K562 (cell line): ENCODE data around the gene DNM1. TPM values are rescaled to one million over a fixed set of nuclear protein-coding genes. Genes with fewer than 3 reads are reported as not detected.

Experiments
- BHLHE40 ChIP-seq: IDR thresholded peaks from 2 replicates; pipeline ENCODE4 v1.6.1; 2011; ENCODE audit warnings: low read length, improper control_type of control experiment
- EP300 ChIP-seq: IDR thresholded peaks from 2 replicates; pipeline ENCODE4 v1.6.1; 2012; ENCODE audit warnings: low read length, improper control_type of control experiment
- ESRRA ChIP-seq: fragments of 450-650 bp; IDR thresholded peaks from 2 replicates; pipeline ENCODE4 v1.6.1; 2014; ENCODE audit warnings: low read depth, mild to moderate bottlenecking, moderate library complexity, borderline replicate concordance
- HCFC1 ChIP-seq: IDR thresholded peaks from 2 replicates; pipeline ENCODE4 v1.6.1; 2012; ENCODE audit warnings: low read depth, low read length, improper control_type of control experiment
- HDAC2 ChIP-seq: fragments of 450-650 bp; IDR thresholded peaks from 2 replicates; pipeline ENCODE4 v1.6.1; 2016; ENCODE audit warnings: mild to moderate bottlenecking
- ILF3 ChIP-seq: fragments of 450-650 bp; IDR thresholded peaks from 2 replicates; pipeline ENCODE4 v1.6.1; 2018; ENCODE audit warnings: antibody characterized with exemption, mild to moderate bottlenecking, moderate library complexity, borderline replicate concordance
- JUN ChIP-seq, 2 experiments: sonication (generic) in 1 of 2; formaldehyde crosslinking in 1 of 2; IDR thresholded peaks; 2 replicates each; pipeline versions ENCODE4 v1.6.1 to v1.8.0; 2012 to 2022; ENCODE audit warnings: borderline replicate concordance in 2 of 2, mild to moderate bottlenecking in 2 of 2, improper control_type of control experiment in 1 of 2, low read depth in 1 of 2, low read length in 1 of 2, missing genetic modification reagents in 1 of 2
- KLF1 ChIP-seq: fragments of 450-650 bp; IDR thresholded peaks from 2 replicates; pipeline ENCODE4 v1.6.1; 2016; ENCODE audit warnings: missing genetic modification characterization, missing compliant biosample characterization
- MEF2A ChIP-seq: IDR thresholded peaks from 2 replicates; pipeline ENCODE4 v1.6.1; 2011; ENCODE audit warnings: low read depth, mild to moderate bottlenecking, low read length, moderate library complexity; ENCODE audit not compliant: control insufficient read depth
- MTA1 ChIP-seq: fragments of 450-650 bp; IDR thresholded peaks from 2 replicates; pipeline ENCODE4 v1.6.1; 2017; ENCODE audit warnings: borderline replicate concordance
- NR2C2 ChIP-seq, 2 experiments: fragments of 200-800 bp in 1 of 2; sonication (Bioruptor generic) in 1 of 2; sonication (generic) in 1 of 2; formaldehyde crosslinking in 1 of 2; IDR thresholded peaks; 2 replicates each; pipeline versions ENCODE4 v1.6.1 to v1.8.0; 2016 to 2022; ENCODE audit warnings: mild to moderate bottlenecking in 1 of 2, missing compliant biosample characterization in 1 of 2, missing genetic modification characterization in 1 of 2, missing genetic modification reagents in 1 of 2
- PCBP1 ChIP-seq: fragments of 200-400 bp; formaldehyde crosslinking; IDR thresholded peaks from 2 replicates; pipeline ENCODE4 v1.6.1; 2018; ENCODE audit warnings: mild to moderate bottlenecking, low read depth, low read length; ENCODE audit not compliant: poor library complexity, severe bottlenecking
- RBBP5 ChIP-seq: fragments of 200-600 bp; sonication (generic); IDR thresholded peaks from 2 replicates; pipeline ENCODE4 v1.6.1; 2012; ENCODE audit warnings: borderline replicate concordance, mild to moderate bottlenecking, low read length, control low read depth, inconsistent platforms; ENCODE audit not compliant: insufficient read depth, poor library complexity, severe bottlenecking
- SP2 ChIP-seq: IDR thresholded peaks from 2 replicates; pipeline ENCODE4 v1.6.1; 2011; ENCODE audit warnings: mild to moderate bottlenecking, low read depth, low read length, moderate library complexity; ENCODE audit not compliant: poor library complexity, severe bottlenecking; ENCODE audit errors: extremely low read depth
- SUPT5H ChIP-seq: fragments of 450-650 bp; IDR thresholded peaks from 2 replicates; pipeline ENCODE4 v1.6.1; 2016
- TBP ChIP-seq: optimal IDR thresholded peaks from 2 replicates; pipeline ENCODE3; 2011; ENCODE audit warnings: low read depth, low read length, improper control_type of control experiment
- ZBED1 ChIP-seq: IDR thresholded peaks from 2 replicates; pipeline ENCODE4 v1.6.1; 2014
- ZNF12 ChIP-seq: sonication (generic); formaldehyde crosslinking; IDR thresholded peaks from 2 replicates; pipeline ENCODE4 v1.4.0; 2020; ENCODE audit warnings: mild to moderate bottlenecking, missing genetic modification reagents
- ZNF134 ChIP-seq: fragments of 250-450 bp; sonication (Bioruptor Pico); conservative IDR thresholded peaks from 2 replicates; pipeline ENCODE4 v1.4.0; 2020
- ZNF384 ChIP-seq: IDR thresholded peaks from 2 replicates; pipeline ENCODE4 v1.6.1; 2012; ENCODE audit warnings: low read depth, low read length, improper control_type of control experiment
- polyA plus RNA-seq, 8 experiments: library from polyadenylated mRNA; depleted of rRNA in 4 of 8; stranded (reverse) in 5 of 8; unstranded in 3 of 8; fragments of >200 nt; fragmentation: Nextera tagmentation in 2 of 8; fragmentation: Illumina TruSeq in 1 of 8; extraction: Ambion mirVana in 2 of 8; extraction: Trizol in 1 of 8; gene quantifications; 2 replicates each; pipeline versions ENCODE4 v1.2.1 to v1.2.3, GENCODE V29; 2011 to 2014; ENCODE audit warnings: inconsistent platforms in 1 of 8, missing spikeins in 1 of 8
- total RNA-seq, 7 experiments: library from RNA; depleted of rRNA in 6 of 7; stranded (reverse); fragments of >200 nt in 6 of 7; fragmentation: Illumina TruSeq in 2 of 7; extraction: Trizol in 2 of 7; gene quantifications; 2 replicates each; pipeline versions ENCODE4 v1.2.1 to v1.2.3, GENCODE V29; 2011 to 2021; ENCODE audit warnings: low replicate concordance in 1 of 7
- TF ChIP-seq, protein P1 (sequence below): fragments of 250-450 bp; sonication (Bioruptor Pico); IDR thresholded peaks from 2 replicates; pipeline ENCODE4 v1.8.0; 2022; ENCODE audit warnings: moderate library complexity, mild to moderate bottlenecking, inconsistent platforms
- TF ChIP-seq, protein P2 (sequence below): fragments of 450-650 bp; IDR thresholded peaks from 2 replicates; pipeline ENCODE4 v1.6.1; 2016; ENCODE audit warnings: missing biosample characterization, missing genetic modification characterization
- TF ChIP-seq, protein P3 (sequence below): sonication (generic); formaldehyde crosslinking; IDR thresholded peaks from 2 replicates; pipeline ENCODE4 v1.8.0; 2022; ENCODE audit warnings: missing genetic modification reagents, mild to moderate bottlenecking, borderline replicate concordance

Gene DNM1
- total and polyA plus RNA-seq, 9 of the 15 experiments (the other 6 are each of a cell fraction or from before 2014, with no cell fraction given) = 0.39 to 23.1 (median 9.1) TPM

DNA sequence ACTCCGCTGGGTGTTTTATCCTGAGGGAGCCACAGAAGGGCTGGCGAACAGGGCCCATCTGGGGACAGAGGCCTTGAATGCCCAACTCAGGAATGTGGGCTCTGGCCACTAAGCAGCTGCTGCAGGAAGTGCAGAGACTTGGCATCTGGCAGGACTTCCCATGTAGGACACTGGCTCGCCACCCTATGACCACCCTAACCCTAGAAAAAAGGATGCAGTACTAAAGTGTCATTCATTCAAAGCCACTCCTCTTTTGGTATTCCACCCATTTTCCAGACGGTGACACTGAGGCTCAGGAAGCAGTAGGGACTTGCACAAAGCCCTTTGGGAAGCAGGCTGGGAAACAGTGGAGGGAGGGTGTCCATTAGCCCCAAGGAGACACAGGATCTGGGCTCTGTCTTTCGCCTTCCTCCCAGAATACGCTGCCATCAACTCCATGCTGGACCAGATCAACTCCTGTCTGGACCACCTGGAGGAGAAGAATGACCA is 40.1 kb upstream of the DNM1 start (continued):
- TF ChIP-seq JUN (IDR thresholded peaks at IDR 0.05; ENCODE audit: borderline replicate concordance, low read depth, low read length) (no peak), JUN (CRISPR knock-in tag; IDR thresholded peaks at IDR 0.05; ENCODE audit: borderline replicate concordance) (no peak), ZNF12 (CRISPR knock-in tag) (no peak), EP300 (no peak), SUPT5H (0 out of 2 replicates have a peak, but pooled peaks have one; percentile 5), PCBP1 (no peak), ZNF134 (CRISPR knock-in tag) (0 out of 2 replicates have a peak, but pooled peaks have one; percentile 14), KLF1 (tag) (no peak), SP2 (no peak), TBP (no peak), ZBED1 (no peak), MEF2A (no peak), RBBP5 (no peak), ZNF384 (no peak), NR2C2 (CRISPR knock-in tag; IDR thresholded peaks at IDR 0.05) (no peak), NR2C2 (tag; IDR thresholded peaks at IDR 0.05) (no peak), HDAC2 (peak; percentile 91), ESRRA (no peak), BHLHE40 (no peak), ILF3 (no peak), MTA1 (no peak), HCFC1 (0 out of 2 replicates have a peak, but pooled peaks have one; percentile 2)
- TF ChIP-seq, protein P1, sequence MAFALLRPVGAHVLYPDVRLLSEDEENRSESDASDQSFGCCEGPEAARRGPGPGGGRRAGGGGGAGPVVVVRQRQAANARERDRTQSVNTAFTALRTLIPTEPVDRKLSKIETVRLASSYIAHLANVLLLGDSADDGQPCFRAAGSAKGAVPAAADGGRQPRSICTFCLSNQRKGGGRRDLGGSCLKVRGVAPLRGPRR (CRISPR knock-in tag) = 0 out of 2 replicates have a peak, but pooled peaks have one; percentile 24
- TF ChIP-seq, protein P2, sequence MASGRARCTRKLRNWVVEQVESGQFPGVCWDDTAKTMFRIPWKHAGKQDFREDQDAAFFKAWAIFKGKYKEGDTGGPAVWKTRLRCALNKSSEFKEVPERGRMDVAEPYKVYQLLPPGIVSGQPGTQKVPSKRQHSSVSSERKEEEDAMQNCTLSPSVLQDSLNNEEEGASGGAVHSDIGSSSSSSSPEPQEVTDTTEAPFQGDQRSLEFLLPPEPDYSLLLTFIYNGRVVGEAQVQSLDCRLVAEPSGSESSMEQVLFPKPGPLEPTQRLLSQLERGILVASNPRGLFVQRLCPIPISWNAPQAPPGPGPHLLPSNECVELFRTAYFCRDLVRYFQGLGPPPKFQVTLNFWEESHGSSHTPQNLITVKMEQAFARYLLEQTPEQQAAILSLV (tag) = no peak
- TF ChIP-seq, protein P3, sequence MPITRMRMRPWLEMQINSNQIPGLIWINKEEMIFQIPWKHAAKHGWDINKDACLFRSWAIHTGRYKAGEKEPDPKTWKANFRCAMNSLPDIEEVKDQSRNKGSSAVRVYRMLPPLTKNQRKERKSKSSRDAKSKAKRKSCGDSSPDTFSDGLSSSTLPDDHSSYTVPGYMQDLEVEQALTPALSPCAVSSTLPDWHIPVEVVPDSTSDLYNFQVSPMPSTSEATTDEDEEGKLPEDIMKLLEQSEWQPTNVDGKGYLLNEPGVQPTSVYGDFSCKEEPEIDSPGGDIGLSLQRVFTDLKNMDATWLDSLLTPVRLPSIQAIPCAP (CRISPR knock-in tag) = no peak
